IPS-11a (cell line): ENCODE measurements around the gene MAP3K4.

Source experiments
- H3K4me3 ChIP-seq: one replicate; pipeline ENCODE4 v1.5.1; 2013; ENCODE audit warnings: low read depth, low read length, control low read depth

The MAP3K4 gene

DNA sequence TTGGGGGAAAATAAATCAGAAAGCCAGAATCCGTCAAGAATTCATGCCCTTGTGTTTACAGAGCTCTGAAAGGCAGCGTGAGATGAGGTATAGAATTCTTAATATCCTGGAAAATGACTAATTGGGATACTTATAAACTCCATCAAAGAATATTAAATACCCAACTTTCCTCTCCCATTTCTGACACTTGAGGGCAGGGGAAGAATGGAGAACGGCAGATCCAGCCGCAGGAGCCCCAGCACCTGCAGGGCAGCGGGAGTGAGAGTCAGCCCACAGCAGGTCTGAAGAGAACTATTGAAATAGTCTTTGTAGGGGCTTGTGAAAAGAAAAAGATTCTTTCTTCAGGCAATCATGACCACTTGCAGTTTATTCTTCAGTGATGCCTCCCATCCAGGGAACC is 175.1 kb downstream of the MAP3K4 start:
- no peak overlapping the region for H3K4me3 ChIP-seq
